HT1080 (cell line): ENCODE results near the gene E2F2. TPM values are rescaled to one million over a fixed set of nuclear protein-coding genes. Genes with fewer than 3 reads are reported as not detected.

ENCODE experiments used
- DNase-seq: peaks from one replicate; pipeline ENCODE4 v3.0.0-alpha.2; 2015; ENCODE audit warnings: low read depth
- total RNA-seq: library from RNA; depleted of rRNA; stranded (reverse); fragments of >200 nt; shearing (Covaris generic); gene quantifications from 2 replicates; pipeline ENCODE4 v1.2.3, GENCODE V29; 2014

The E2F2 gene
- total RNA-seq, 1 experiment from 2014 or later, result 5.6 TPM

- no peak for DNase-seq
Measured at GRCh38 chr1:23485002-23485332, 46.1 kb downstream of the E2F2 start.

- DNase-seq, result peak; percentile 76
Measured at GRCh38 chr1:23484253-23485001, 46.6 kb downstream of the E2F2 start.

GRCh38 chr1:23483321-23484252, 47.4 kb downstream of the E2F2 start, which contains the start of gene ASAP3:
ASAP3 (minus strand) TSS chr1:23484179; CDS start chr1:23484133, 46 bp downstream.
- no peak for DNase-seq

GRCh38 chr1:23481904-23482303, 49.1 kb downstream of the E2F2 start:
- DNase-seq, result no peak

GRCh38 chr1:23481026-23481597, 49.9 kb downstream of the E2F2 start:
- DNase-seq, result no peak

- no peak for DNase-seq
Measured at GRCh38 chr1:23480187-23481025, 50.6 kb downstream of the E2F2 start.

GRCh38 chr1:23479666-23479941, 51.4 kb downstream of the E2F2 start:
- DNase-seq, result no peak

DNA sequence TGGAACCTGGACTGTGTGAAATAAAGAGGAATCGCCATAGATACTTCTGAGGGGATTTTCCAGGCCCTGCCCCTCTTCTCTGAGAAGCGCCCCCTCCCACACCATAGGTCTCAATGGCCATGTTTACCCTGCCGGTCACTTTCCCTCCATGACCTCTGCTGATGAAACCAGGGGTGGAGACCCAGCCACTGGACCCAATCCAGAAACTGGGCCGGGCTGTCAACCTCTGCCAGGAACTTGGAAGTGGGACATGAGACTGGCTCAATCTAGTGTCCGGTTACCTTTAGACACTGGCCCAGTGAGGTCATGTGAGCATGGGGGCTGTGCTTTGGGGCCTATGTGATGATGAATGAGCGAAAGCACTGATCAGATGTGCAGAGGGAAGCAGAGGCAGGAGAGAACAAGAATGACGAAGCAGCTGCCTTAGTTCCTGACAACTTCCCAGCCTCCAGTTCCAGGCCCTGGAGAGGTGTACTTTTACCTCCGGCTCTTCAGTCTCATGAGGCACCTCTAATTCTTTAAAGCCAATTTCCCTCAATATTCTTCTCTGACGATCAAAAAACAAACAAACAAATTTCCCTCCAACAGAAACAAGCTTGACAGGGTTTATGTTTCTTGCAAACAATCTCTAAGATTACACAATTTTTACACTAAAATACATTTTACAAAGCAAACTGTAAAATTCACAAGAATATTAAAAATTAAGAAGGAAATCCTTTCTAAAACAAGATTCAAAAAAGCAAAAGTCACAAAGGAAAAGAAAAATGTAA, 52.0 kb downstream of the E2F2 start:
- peak; percentile 40 for DNase-seq

GRCh38 chr1:23477359-23478144, 53.5 kb downstream of the E2F2 start:
- no peak for DNase-seq

DNA sequence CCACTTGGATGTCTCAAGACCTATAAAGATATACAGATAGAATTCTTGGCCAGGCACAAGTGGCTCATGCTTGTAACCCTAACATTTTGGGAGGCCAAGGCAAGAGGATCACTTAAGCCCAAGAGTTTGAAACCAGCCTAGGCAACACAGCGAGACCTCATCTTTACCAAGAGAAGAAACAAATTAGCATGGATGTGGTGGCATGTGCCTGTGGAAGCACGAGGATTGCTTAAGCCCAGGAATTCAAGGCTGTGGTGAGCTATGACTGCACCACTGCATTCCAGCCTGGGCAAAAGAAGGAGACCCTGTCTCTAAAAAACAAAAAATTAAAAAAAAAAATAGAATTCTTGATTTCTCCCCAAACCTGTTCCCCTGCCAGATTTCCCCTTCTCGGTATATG, 55.4 kb downstream of the E2F2 start:
- DNase-seq, result no peak

DNA sequence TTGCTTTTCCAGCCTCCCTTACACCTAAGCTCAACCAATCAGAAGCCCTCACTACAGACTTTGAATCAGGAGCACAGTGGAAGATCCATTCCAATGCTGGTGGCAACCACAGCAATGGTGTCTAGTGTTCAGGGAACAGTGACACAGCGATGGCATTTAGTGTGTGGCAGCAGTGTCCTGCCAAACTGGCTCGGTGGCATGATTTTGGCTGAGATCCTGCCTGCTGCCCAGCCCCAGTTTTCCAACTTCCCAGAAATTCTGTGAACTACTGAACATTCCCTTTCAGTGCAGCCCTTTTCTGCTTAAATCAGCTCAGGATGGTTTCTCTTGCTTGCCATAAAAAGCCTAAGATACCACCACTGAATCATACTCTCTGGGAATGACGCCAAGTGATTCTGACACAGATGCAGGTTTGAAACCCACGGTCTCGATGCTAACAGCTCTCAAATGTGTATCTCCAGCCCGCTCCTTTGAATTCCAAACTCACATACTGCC, 55.9 kb downstream of the E2F2 start:
- peak; percentile 77 for DNase-seq

DNA sequence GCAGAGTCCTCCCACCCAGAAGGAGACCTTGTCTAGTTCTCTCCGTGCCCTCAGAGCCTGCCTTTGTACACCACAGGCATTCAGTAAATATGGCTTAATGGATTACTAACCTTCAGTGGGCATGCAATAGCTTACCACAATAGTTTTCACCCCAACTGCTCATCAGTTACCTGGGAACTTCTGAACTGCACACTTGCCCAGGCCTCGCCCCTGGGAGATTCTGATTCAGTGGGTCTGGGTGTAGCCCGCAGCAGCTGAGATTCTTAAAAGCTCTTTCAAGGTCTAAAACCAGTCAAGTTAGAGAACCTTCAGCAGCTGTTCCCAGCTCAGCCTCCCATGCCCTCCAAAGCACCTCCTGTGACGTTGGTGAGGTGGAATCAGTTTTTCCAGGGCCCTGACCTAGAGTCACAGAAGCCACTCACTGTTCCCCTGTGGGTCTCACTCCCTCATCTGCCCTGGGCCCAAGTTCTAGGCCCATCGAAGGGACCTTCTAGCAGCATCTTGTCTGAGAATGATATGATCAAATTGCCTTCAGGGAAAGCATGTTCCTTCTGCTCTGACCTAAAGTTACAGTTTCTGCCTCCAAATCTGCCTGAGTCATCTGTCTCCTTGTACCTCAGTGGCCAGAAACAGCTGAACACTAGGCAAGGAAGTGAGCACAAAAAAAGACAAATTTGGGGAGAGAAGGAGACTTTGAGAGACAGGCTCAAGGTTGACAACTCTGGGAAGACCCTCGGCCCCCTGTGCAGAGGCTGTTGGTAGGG, 57.8 kb downstream of the E2F2 start:
- no peak for DNase-seq

DNA sequence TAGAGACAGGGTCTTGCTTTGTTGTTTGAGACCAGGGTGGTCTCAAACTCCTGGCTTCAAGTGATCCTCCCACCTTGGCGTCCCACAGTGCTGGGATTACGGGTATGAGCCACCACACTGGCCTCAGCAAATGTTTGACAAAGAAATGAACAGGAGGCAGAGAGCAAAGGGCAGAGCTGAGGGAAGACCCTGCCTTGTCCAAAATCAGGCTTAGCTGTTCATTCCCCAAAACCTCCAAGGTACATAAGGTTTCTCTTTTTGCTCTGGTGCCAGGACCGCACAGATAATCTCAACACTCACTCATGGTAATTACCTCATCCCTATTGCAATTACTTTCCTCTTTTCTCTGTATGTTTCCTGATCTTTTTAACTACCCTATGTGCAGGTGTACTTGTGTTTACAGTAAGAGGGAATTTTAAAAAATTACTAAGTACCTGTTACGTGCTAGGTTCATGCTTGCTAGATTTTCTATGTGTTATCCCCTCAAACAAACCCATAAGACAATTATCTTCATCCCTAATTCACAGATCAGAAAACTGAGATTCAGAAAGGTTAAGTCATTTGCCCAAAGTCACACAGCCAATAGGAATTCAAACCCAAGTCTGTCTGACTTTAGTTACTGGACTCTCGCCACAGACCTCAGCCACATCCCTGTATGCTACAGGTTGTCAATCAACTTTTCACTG, 58.5 kb downstream of the E2F2 start:
- no peak for DNase-seq

DNA sequence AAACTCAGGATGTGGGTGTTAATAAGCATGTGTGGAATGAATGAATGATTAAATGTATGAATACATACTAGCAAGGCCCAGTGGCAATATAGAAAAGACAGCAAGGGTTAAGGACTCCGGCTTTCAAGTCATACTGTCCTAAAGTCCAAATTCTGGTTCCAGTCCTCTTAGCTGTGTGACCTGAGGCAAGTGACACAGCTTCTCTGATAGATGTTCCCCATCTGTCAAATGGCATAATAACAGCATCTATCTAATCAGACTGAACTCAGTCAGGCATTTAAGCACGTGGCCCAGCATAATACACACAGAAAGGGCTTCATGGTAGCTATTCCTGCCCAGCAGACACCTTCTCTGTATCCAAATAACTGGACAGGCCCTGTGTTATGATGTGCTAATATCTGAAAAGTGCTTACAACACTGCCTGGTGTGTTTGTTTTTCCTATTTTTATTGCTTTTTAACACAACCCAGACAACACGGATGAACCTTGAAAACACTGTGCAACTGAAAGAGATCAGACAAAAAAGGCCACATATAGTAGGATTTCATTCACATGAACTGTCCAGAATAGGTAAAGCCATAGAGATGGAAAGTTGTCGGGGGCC, 59.5 kb downstream of the E2F2 start:
- no peak for DNase-seq

DNA sequence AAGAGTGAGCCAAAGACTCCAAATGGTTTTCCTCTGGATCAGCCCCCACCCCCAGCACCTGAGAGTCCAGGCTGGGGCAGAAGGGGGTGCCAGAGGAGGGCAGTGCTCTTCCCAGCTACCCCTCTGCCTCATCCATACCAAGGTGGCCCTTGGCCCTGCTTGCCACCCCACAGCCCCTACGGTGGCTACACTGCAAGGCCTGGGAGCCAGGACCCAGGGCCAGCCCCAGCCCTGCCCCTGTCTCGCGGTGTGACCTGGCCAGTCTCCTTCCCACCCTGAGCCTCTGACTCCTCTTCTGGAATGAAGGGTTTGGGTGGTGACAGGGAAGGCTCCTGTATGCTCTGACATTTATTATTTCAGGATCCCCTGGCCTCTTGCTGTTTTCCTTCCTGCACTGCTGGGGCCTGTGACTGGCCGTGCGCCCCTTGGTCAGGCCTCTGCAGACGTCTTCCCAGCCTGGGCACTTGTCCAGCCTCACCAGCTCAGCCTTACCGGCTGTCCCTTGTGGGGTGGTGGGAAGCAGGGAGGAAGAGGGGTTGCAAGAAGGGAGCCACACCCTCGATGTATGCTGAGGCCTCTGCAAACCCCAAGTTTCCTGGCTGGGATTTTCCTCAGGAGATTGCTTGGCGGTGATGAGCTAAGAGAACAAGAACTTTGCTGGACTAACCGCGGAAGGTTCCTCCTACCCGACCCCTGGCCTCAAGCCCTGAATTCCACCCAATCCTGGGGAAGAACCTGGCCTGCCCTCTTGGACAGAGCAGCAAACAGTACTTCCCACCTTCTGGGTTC, 60.6 kb downstream of the E2F2 start:
- DNase-seq, result peak; percentile 60

- no peak for DNase-seq
Measured at GRCh38 chr1:23469372-23469982, 61.6 kb downstream of the E2F2 start.
